ENCODE measurements around the gene GLI2.

The GLI2 gene

GRCh38 chr2:120767486-120768005, 31.9 kb downstream of the GLI2 start:
- Histone ChIP-seq H3K9ac (ENCODE audit: low read length) (no peak overlapping the region), H3K9me3 (ENCODE audit: control insufficient read depth, low read depth, low read length) (no peaks in the 10 kb centered on the region), H3K4me1 (ENCODE audit: control insufficient read depth, low read depth, low read length) (peaks cover 29% of the 10 kb centered on the region), H3K27me3 (ENCODE audit: control insufficient read depth, insufficient read depth, low read length) (no peaks in the 10 kb centered on the region), H3K36me3 (ENCODE audit: control insufficient read depth, low read depth, low read length) (no peaks in the 10 kb centered on the region), H3K4me3 (ENCODE audit: low read length) (no peak overlapping the region), H3K27ac (ENCODE audit: low read length) (no peak overlapping the region)

GRCh38 chr2:120768112-120769048, 32.7 kb downstream of the GLI2 start:
- no peak overlapping the region for H3K27ac ChIP-seq (ENCODE audit: low read length)
- H3K27me3 ChIP-seq (ENCODE audit: control insufficient read depth, insufficient read depth, low read length), result no peaks in the 10 kb centered on the region
- H3K36me3 ChIP-seq (ENCODE audit: control insufficient read depth, low read depth, low read length), result no peaks in the 10 kb centered on the region
- peaks cover 37% of the 10 kb centered on the region for H3K4me1 ChIP-seq (ENCODE audit: control insufficient read depth, low read depth, low read length)
- no peak overlapping the region for H3K9ac ChIP-seq (ENCODE audit: low read length)
- no peaks in the 10 kb centered on the region for H3K9me3 ChIP-seq (ENCODE audit: control insufficient read depth, low read depth, low read length)
- no peak overlapping the region for H3K4me3 ChIP-seq (ENCODE audit: low read length)

GRCh38 chr2:120769076-120769786, 33.6 kb downstream of the GLI2 start:
- H3K9me3 ChIP-seq (ENCODE audit: control insufficient read depth, low read depth, low read length), result no peaks in the 10 kb centered on the region
- no peak overlapping the region for H3K9ac ChIP-seq (ENCODE audit: low read length)
- H3K27ac ChIP-seq (ENCODE audit: low read length), result no peak overlapping the region
- H3K27me3 ChIP-seq (ENCODE audit: control insufficient read depth, insufficient read depth, low read length), result no peaks in the 10 kb centered on the region
- H3K4me3 ChIP-seq (ENCODE audit: low read length), result no peak overlapping the region
- H3K36me3 ChIP-seq (ENCODE audit: control insufficient read depth, low read depth, low read length), result no peaks in the 10 kb centered on the region
- H3K4me1 ChIP-seq (ENCODE audit: control insufficient read depth, low read depth, low read length), result peaks cover 40% of the 10 kb centered on the region

- Histone ChIP-seq H3K4me1 (ENCODE audit: control insufficient read depth, low read depth, low read length) (peaks cover 40% of the 10 kb centered on the region), H3K9me3 (ENCODE audit: control insufficient read depth, low read depth, low read length) (no peaks in the 10 kb centered on the region), H3K9ac (ENCODE audit: low read length) (no peak overlapping the region), H3K27ac (ENCODE audit: low read length) (no peak overlapping the region), H3K4me3 (ENCODE audit: low read length) (no peak overlapping the region), H3K27me3 (ENCODE audit: control insufficient read depth, insufficient read depth, low read length) (no peaks in the 10 kb centered on the region), H3K36me3 (ENCODE audit: control insufficient read depth, low read depth, low read length) (no peaks in the 10 kb centered on the region)
Observed at GRCh38 chr2:120769787-120770120, 34.1 kb downstream of the GLI2 start.

GRCh38 chr2:120770176-120770575, 34.5 kb downstream of the GLI2 start:
- Histone ChIP-seq H3K27me3 (ENCODE audit: control insufficient read depth, insufficient read depth, low read length) (no peaks in the 10 kb centered on the region), H3K9me3 (ENCODE audit: control insufficient read depth, low read depth, low read length) (no peaks in the 10 kb centered on the region), H3K4me1 (ENCODE audit: control insufficient read depth, low read depth, low read length) (peaks cover 38% of the 10 kb centered on the region), H3K4me3 (ENCODE audit: low read length) (no peak overlapping the region), H3K9ac (ENCODE audit: low read length) (no peak overlapping the region), H3K27ac (ENCODE audit: low read length) (no peak overlapping the region), H3K36me3 (ENCODE audit: control insufficient read depth, low read depth, low read length) (no peaks in the 10 kb centered on the region)

GRCh38 chr2:120770641-120771040, 35.0 kb downstream of the GLI2 start:
- no peaks in the 10 kb centered on the region for H3K27me3 ChIP-seq (ENCODE audit: control insufficient read depth, insufficient read depth, low read length)
- no peak overlapping the region for H3K27ac ChIP-seq (ENCODE audit: low read length)
- peaks cover 33% of the 10 kb centered on the region for H3K4me1 ChIP-seq (ENCODE audit: control insufficient read depth, low read depth, low read length)
- H3K36me3 ChIP-seq (ENCODE audit: control insufficient read depth, low read depth, low read length), result no peaks in the 10 kb centered on the region
- no peak overlapping the region for H3K9ac ChIP-seq (ENCODE audit: low read length)
- no peaks in the 10 kb centered on the region for H3K9me3 ChIP-seq (ENCODE audit: control insufficient read depth, low read depth, low read length)
- H3K4me3 ChIP-seq (ENCODE audit: low read length), result no peak overlapping the region

- Histone ChIP-seq H3K9me3 (ENCODE audit: control insufficient read depth, low read depth, low read length) (no peaks in the 10 kb centered on the region), H3K9ac (ENCODE audit: low read length) (no peak overlapping the region), H3K27ac (ENCODE audit: low read length) (no peak overlapping the region), H3K4me3 (ENCODE audit: low read length) (no peak overlapping the region), H3K27me3 (ENCODE audit: control insufficient read depth, insufficient read depth, low read length) (no peaks in the 10 kb centered on the region), H3K36me3 (ENCODE audit: control insufficient read depth, low read depth, low read length) (no peaks in the 10 kb centered on the region), H3K4me1 (ENCODE audit: control insufficient read depth, low read depth, low read length) (peaks cover 27% of the 10 kb centered on the region)
Observed at GRCh38 chr2:120771111-120771780, 35.6 kb downstream of the GLI2 start.

GRCh38 chr2:120771781-120772208, 36.1 kb downstream of the GLI2 start:
- peaks cover 24% of the 10 kb centered on the region for H3K4me1 ChIP-seq (ENCODE audit: control insufficient read depth, low read depth, low read length)
- H3K4me3 ChIP-seq (ENCODE audit: low read length), result no peak overlapping the region
- H3K27me3 ChIP-seq (ENCODE audit: control insufficient read depth, insufficient read depth, low read length), result no peaks in the 10 kb centered on the region
- H3K9me3 ChIP-seq (ENCODE audit: control insufficient read depth, low read depth, low read length), result no peaks in the 10 kb centered on the region
- no peak overlapping the region for H3K27ac ChIP-seq (ENCODE audit: low read length)
- no peak overlapping the region for H3K9ac ChIP-seq (ENCODE audit: low read length)
- H3K36me3 ChIP-seq (ENCODE audit: control insufficient read depth, low read depth, low read length), result no peaks in the 10 kb centered on the region

- Histone ChIP-seq H3K9ac (ENCODE audit: low read length) (no peak overlapping the region), H3K4me1 (ENCODE audit: control insufficient read depth, low read depth, low read length) (peaks cover 22% of the 10 kb centered on the region), H3K9me3 (ENCODE audit: control insufficient read depth, low read depth, low read length) (no peaks in the 10 kb centered on the region), H3K27me3 (ENCODE audit: control insufficient read depth, insufficient read depth, low read length) (no peaks in the 10 kb centered on the region), H3K36me3 (ENCODE audit: control insufficient read depth, low read depth, low read length) (no peaks in the 10 kb centered on the region), H3K27ac (ENCODE audit: low read length) (no peak overlapping the region), H3K4me3 (ENCODE audit: low read length) (no peak overlapping the region)
Observed at GRCh38 chr2:120772261-120772660, 36.6 kb downstream of the GLI2 start.

GRCh38 chr2:120773186-120773800, 37.6 kb downstream of the GLI2 start:
- no peaks in the 10 kb centered on the region for H3K9me3 ChIP-seq (ENCODE audit: control insufficient read depth, low read depth, low read length)
- no peaks in the 10 kb centered on the region for H3K27me3 ChIP-seq (ENCODE audit: control insufficient read depth, insufficient read depth, low read length)
- no peaks in the 10 kb centered on the region for H3K36me3 ChIP-seq (ENCODE audit: control insufficient read depth, low read depth, low read length)
- H3K4me1 ChIP-seq (ENCODE audit: control insufficient read depth, low read depth, low read length), result peaks cover 22% of the 10 kb centered on the region
- no peak overlapping the region for H3K4me3 ChIP-seq (ENCODE audit: low read length)
- H3K9ac ChIP-seq (ENCODE audit: low read length), result no peak overlapping the region
- no peak overlapping the region for H3K27ac ChIP-seq (ENCODE audit: low read length)

GRCh38 chr2:120774557-120775160, 39.0 kb downstream of the GLI2 start:
- Histone ChIP-seq H3K4me3 (ENCODE audit: low read length) (no peak overlapping the region), H3K27me3 (ENCODE audit: control insufficient read depth, insufficient read depth, low read length) (no peaks in the 10 kb centered on the region), H3K9ac (ENCODE audit: low read length) (no peak overlapping the region), H3K4me1 (ENCODE audit: control insufficient read depth, low read depth, low read length) (peaks cover 23% of the 10 kb centered on the region), H3K27ac (ENCODE audit: low read length) (no peak overlapping the region), H3K9me3 (ENCODE audit: control insufficient read depth, low read depth, low read length) (no peaks in the 10 kb centered on the region), H3K36me3 (ENCODE audit: control insufficient read depth, low read depth, low read length) (no peaks in the 10 kb centered on the region)

Measured in iPS-18a (cell line).